ENCODE measurements around the gene RTN1.

DNA sequence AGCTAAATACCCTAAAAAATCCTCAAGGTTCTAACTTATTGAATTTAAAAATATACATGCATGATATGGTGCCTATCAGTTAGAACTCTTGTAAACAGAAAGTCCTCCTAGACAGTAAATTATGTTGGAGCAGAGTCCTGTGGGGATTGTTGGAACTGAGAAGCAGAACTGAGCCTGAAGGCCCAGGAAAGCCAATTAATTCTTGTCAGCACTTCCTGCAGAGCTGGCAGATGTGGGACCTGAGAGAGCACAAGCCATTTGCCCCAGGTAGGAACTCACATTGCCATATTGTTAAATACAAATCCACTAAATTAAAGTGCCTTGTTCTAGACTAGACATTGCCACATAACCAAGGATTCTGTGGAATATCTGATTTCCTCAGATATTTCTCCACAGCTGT is 117.1 kb downstream of the RTN1 start:
- TF ChIP-seq, protein P1, sequence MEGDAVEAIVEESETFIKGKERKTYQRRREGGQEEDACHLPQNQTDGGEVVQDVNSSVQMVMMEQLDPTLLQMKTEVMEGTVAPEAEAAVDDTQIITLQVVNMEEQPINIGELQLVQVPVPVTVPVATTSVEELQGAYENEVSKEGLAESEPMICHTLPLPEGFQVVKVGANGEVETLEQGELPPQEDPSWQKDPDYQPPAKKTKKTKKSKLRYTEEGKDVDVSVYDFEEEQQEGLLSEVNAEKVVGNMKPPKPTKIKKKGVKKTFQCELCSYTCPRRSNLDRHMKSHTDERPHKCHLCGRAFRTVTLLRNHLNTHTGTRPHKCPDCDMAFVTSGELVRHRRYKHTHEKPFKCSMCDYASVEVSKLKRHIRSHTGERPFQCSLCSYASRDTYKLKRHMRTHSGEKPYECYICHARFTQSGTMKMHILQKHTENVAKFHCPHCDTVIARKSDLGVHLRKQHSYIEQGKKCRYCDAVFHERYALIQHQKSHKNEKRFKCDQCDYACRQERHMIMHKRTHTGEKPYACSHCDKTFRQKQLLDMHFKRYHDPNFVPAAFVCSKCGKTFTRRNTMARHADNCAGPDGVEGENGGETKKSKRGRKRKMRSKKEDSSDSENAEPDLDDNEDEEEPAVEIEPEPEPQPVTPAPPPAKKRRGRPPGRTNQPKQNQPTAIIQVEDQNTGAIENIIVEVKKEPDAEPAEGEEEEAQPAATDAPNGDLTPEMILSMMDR (IDR thresholded peaks at IDR 0.05), result no peak
- no peak for TF ChIP-seq POLR2A (IDR thresholded peaks at IDR 0.05)

Measured in transverse colon (tissue), 3 donors.